Thoracic aorta (tissue), 2 donors: ENCODE measurements around the gene LIN28B. TPM values are rescaled to one million over a fixed set of nuclear protein-coding genes. Genes with fewer than 3 reads are reported as not detected.
"Not testable (repeated sequence)": the region's sequence is repeated elsewhere in the genome, so short reads cannot be mapped to it uniquely, and the experiment has no call there.

Experiments used
- ATAC-seq: fragments of 150-250 bp; one replicate; pipeline ENCODE4 v1.8.0; 2017; ENCODE audit warnings: low read depth; ENCODE audit not compliant: insufficient number of reproducible peaks, low FRiP score
- DNase-seq: peaks from one replicate; pipeline ENCODE4 v3.0.0-alpha.2; 2020; ENCODE audit warnings: low spot score
- H3K27ac ChIP-seq, 2 donors: fragments of 200-600 bp; sonication (generic); 1 replicate in 1 of 2; 2 replicates in 1 of 2; pipeline ENCODE4 v1.5.1; 2016; ENCODE audit warnings: mild to moderate bottlenecking in 2 of 2, moderate library complexity in 2 of 2
- H3K27me3 ChIP-seq: fragments of 200-600 bp; sonication (generic); replicated peaks from 2 replicates; pipeline ENCODE4 v1.6.0; 2016; ENCODE audit warnings: mild to moderate bottlenecking; ENCODE audit not compliant: insufficient read depth
- H3K36me3 ChIP-seq: fragments of 200-600 bp; sonication (generic); one replicate; pipeline ENCODE4 v1.5.1; 2016
- H3K4me1 ChIP-seq, 2 donors: fragments of 200-600 bp; sonication (generic); 1 replicate in 1 of 2; 2 replicates in 1 of 2; pipeline versions ENCODE4 v1.5.1 to v1.6.0; 2016; ENCODE audit warnings: low read depth in 2 of 2, mild to moderate bottlenecking in 1 of 2; ENCODE audit not compliant: control insufficient read depth in 1 of 2
- H3K4me3 ChIP-seq: fragments of 200-600 bp; sonication (generic); 2 replicates; pipeline ENCODE4 v1.5.1; 2016; ENCODE audit warnings: mild to moderate bottlenecking
- H3K9me3 ChIP-seq: fragments of 200-600 bp; sonication (generic); 2 replicates; pipeline ENCODE4 v1.5.1; 2016
- total RNA-seq, 2 donors: library from RNA; depleted of rRNA; stranded (reverse); fragments of >200 nt; gene quantifications; one replicate each; pipeline versions ENCODE4 v1.1.0 to v1.2.3, GENCODE V29; 2016
- TF ChIP-seq, protein P1 (sequence below): fragments of 200-600 bp; sonication (generic); IDR thresholded peaks from one replicate; pipeline ENCODE4 v1.5.1; 2019; ENCODE audit warnings: antibody characterized with exemption

The LIN28B gene
- total RNA-seq, 2 donors from 2014 or later = not detected

- TF ChIP-seq, protein P1, sequence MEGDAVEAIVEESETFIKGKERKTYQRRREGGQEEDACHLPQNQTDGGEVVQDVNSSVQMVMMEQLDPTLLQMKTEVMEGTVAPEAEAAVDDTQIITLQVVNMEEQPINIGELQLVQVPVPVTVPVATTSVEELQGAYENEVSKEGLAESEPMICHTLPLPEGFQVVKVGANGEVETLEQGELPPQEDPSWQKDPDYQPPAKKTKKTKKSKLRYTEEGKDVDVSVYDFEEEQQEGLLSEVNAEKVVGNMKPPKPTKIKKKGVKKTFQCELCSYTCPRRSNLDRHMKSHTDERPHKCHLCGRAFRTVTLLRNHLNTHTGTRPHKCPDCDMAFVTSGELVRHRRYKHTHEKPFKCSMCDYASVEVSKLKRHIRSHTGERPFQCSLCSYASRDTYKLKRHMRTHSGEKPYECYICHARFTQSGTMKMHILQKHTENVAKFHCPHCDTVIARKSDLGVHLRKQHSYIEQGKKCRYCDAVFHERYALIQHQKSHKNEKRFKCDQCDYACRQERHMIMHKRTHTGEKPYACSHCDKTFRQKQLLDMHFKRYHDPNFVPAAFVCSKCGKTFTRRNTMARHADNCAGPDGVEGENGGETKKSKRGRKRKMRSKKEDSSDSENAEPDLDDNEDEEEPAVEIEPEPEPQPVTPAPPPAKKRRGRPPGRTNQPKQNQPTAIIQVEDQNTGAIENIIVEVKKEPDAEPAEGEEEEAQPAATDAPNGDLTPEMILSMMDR = no peak
- Histone ChIP-seq H3K27ac (no peak overlapping the region), H3K27me3 (no peaks in the 10 kb centered on the region), H3K9me3 (no peaks in the 10 kb centered on the region), H3K4me3 (no peak overlapping the region), H3K36me3 (no peaks in the 10 kb centered on the region), H3K4me1 (no peaks in the 10 kb centered on the region)
- no peak for ATAC-seq
- no peak for DNase-seq
These were observed 16.5 kb downstream of the LIN28B start for GRCh38 chr6:104973404-104973803.

DNA sequence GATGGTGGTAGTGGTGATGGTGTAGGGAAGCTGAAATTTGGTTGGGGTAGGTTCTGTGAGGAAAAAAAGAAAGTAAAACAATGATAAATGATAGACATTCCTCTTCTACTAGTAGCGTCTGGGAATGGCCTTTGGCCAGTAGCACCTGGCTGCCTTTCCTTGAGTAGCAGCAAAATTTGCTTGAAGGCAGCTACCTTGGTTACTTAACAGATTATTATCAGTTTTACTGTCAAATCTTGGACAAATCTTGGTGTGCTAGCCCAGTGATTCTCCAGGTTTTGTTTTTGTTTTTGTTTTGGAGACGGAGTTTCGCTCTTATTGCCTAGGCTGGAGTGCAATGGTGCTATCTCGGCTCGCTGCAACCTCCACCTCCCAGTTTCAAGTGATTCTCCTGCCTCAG lies 26.4 kb downstream of the LIN28B start:
- no peak overlapping the region for H3K4me3 ChIP-seq
- TF ChIP-seq, protein P1 = no peak
- H3K27ac ChIP-seq = no peak overlapping the region
- H3K36me3 ChIP-seq = no peaks in the 10 kb centered on the region
- no peaks in the 10 kb centered on the region for H3K27me3 ChIP-seq
- no peaks in the 10 kb centered on the region for H3K4me1 ChIP-seq
- ATAC-seq (no peak), DNase-seq (no peak)
- H3K9me3 ChIP-seq = no peaks in the 10 kb centered on the region

DNA sequence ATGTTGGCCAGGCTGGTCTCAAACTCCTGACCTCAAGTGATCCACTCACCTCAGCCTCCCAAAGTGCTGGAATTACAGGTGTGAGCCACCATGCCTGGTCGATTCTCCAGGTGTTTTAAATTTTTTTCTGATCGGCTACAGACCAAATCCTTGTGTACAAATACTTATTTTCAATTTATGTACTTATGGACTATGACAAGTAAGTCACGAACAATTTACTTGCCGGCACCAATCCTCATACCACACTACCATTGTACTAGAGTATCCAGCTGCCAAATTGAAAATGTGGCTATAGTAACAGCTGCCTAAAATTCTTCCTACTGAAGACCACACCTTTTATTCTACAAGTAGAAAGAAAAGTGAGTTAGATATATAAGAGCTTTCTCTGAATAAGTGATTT lies 26.9 kb downstream of the LIN28B start:
- H3K4me1 ChIP-seq = no peaks in the 10 kb centered on the region

GRCh38 chr6:104984831-104985230 lies 27.9 kb downstream of the LIN28B start:
- Histone ChIP-seq H3K9me3 (no peaks in the 10 kb centered on the region), H3K27me3 (no peaks in the 10 kb centered on the region), H3K4me1 (no peaks in the 10 kb centered on the region), H3K36me3 (no peaks in the 10 kb centered on the region), H3K4me3 (no peak overlapping the region), H3K27ac (no peak overlapping the region)
- TF ChIP-seq, protein P1 = no peak
- no peak for ATAC-seq
- no peak for DNase-seq

More for the DNA sequence above, 26.9 kb downstream of the LIN28B start:
- no peak for DNase-seq
- Histone ChIP-seq H3K27ac (no peak overlapping the region), H3K9me3 (no peaks in the 10 kb centered on the region), H3K27me3 (no peaks in the 10 kb centered on the region), H3K4me3 (no peak overlapping the region), H3K36me3 (no peaks in the 10 kb centered on the region)
- ATAC-seq = no peak
- TF ChIP-seq, protein P1 = no peak

DNA sequence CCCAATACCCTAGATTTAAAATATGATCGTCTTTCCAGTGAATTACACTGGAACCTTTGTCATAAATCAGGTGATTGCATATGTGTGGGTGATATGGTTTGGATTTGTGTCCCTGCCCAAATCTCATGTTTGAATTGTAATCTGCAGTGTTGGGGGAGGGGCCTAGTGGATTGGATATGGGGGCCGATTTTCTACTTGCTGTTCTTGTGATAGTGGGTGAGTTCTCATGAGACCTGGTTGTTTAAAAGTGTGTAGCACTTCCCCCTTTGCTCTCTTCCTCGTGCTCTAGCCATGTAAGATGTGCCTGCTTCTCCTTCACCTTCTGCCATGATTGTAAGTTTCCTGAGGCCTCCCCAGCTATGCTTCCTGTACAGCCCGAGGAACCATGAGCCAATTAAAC lies 29.0 kb downstream of the LIN28B start:
- not testable (repeated sequence) for ATAC-seq, DNase-seq, H3K27ac ChIP-seq

GRCh38 chr6:104986625-104987024 lies 29.7 kb downstream of the LIN28B start:
- H3K36me3 ChIP-seq = no peaks in the 10 kb centered on the region
- no peak overlapping the region for H3K27ac ChIP-seq
- no peaks in the 10 kb centered on the region for H3K27me3 ChIP-seq
- DNase-seq (no peak), ATAC-seq (no peak)
- TF ChIP-seq, protein P1 = no peak
- no peaks in the 10 kb centered on the region for H3K9me3 ChIP-seq
- no peak overlapping the region for H3K4me3 ChIP-seq
- no peaks in the 10 kb centered on the region for H3K4me1 ChIP-seq

More for the DNA sequence above, 29.0 kb downstream of the LIN28B start:
- H3K4me1 ChIP-seq, H3K27me3 ChIP-seq, H3K4me3 ChIP-seq, H3K9me3 ChIP-seq, H3K36me3 ChIP-seq: not testable (repeated sequence)
